Melanocyte of skin (primary cell): ENCODE measurements around the gene FMC1. TPM values are rescaled to one million over a fixed set of nuclear protein-coding genes. Genes with fewer than 3 reads are reported as not detected.

Experiments used
- small RNA-seq, 2 donors: library from RNA; depleted of rRNA; stranded (forward); fragments of <200 nt; gene quantifications; one replicate each; pipeline ENCODE3, GENCODE V24; 2012
- total RNA-seq, 2 donors: library from RNA; depleted of rRNA; stranded (reverse); fragments of >200 nt; gene quantifications; 2 replicates each; pipeline ENCODE4 v1.2.3, GENCODE V29; 2012

Gene FMC1, protein sequence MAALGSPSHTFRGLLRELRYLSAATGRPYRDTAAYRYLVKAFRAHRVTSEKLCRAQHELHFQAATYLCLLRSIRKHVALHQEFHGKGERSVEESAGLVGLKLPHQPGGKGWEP
- 10 to 100 TPM; 15.1 to 15.7 TPM for total RNA-seq

DNA sequence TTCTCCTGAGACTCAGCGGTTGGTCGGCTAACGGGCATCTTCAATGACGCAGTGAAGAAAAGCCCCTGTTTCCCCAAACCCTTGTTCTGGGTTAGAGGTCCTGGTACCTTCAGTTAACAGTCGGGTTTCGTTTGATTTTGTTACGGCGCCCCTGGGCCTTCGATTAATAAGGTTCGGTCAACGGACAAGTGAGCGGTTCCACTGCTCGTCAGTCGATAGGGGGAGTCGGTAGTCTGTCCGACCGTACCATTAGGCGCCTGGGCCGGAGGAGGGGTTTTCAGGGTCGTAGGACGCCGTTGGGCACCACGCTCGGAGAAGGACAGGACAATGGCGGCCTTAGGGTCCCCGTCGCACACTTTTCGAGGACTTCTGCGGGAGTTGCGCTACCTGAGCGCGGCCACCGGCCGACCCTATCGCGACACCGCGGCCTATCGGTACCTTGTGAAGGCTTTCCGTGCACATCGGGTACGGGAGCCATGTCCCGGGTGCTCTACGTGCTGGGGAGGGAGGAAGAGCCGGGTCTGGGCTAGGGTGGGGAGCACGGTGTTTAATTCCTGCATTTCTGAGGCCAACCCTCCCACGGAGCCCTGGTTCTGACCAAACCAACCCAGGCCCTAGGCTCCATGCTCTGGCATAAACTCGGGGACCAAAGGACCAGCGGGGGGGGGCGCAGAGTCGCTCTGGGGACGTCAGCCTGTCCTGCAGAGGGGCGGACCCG is at the start of gene FMC1:
Gene FMC1 (plus strand): TSS at position 280 of the 718 bp plus-strand sequence. CDS start 48 bp downstream, at position 328.

DNA sequence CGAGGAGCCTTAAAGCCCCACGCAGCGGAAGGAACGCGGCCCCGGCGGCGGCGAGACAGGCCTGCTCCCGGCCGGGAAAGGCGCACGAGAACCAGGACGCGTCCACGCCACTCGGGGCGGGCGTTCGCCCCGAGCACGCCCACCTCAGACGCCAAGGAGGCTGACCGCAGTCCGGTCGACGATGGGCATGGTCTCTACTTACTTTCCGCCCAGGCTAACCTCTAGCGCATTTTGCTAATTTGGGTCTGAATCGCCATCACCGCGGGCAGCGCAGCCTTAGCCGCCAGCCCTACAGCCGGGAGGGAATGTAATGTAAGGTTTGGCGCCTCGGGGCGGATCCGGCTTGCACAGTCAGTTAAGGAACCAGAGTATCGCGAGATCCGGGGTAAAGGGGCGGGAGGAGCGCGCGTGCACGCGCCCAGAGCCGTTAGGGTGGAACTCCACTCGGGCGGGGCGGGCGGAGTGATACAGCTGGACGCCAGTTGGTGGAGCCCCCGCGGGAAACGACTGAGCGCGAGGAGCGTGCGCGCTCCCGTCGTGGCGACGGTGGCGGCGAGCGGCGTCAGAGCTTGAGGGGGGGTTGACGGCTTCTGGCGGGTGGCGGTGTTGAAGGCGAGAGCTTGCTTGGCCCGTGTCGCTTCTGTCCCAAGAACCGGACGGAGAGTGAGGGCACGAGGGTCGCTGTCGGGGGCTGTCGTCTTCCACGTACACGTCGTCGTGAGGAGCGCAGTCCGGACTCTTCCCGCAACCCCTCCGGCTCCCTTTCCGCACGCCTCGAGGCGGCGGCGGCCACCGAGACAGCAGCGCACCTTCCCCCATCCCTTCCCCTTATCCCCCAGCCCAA is 18.5 kb downstream of the FMC1 start, which contains the start of gene LUC7L2:
Gene LUC7L2 (plus strand): TSS at position 529 of the 844 bp plus-strand sequence. CDS start 368 bp downstream, outside the sequence.

Small RNA genes lying within 50 kb of the gene (small RNA-seq; reads per million reads assigned to genes)
- gene RNU6-206P, result 0 to 0.09 reads per million in 2 donors

Other genes with a start within 250 kb of the FMC1 start
- gene ZC3HAV1, start 231.6 kb upstream of the FMC1 start, total RNA-seq, result 10 to 100 TPM; 53.3 to 61.9 TPM
- 1 to 10 TPM; 4.5 to 6.0 TPM for gene UBN2, start 110.1 kb upstream of the FMC1 start, total RNA-seq
- gene LUC7L2, start 18.6 kb downstream of the FMC1 start, total RNA-seq, result 10 to 100 TPM; 29.3 to 41.6 TPM
- gene KLRG2, start 142.3 kb downstream of the FMC1 start, total RNA-seq, result not detected
- gene CLEC2L, start 182.3 kb downstream of the FMC1 start, total RNA-seq, result not detected